ENCODE measurements around the gene IMPACT. TPM values are rescaled to one million over a fixed set of nuclear protein-coding genes. Genes with fewer than 3 reads are reported as not detected.

IMPACT gene
- total and polyA plus RNA-seq, 2 donors: 14.6 to 42.6 TPM

- 79% methylated on average over 6 of the region's 6 CpGs for WGBS
- Histone ChIP-seq H3K27ac (ENCODE audit: low read depth) (no peak overlapping the region), H3K36me3 (ENCODE audit: insufficient read depth) (no peaks in the 10 kb centered on the region), H3K4me1 (ENCODE audit: insufficient read depth) (no peaks in the 10 kb centered on the region), H3K4me3 (ENCODE audit: low read depth, low read length) (no peak overlapping the region)
- no peak for DNase-seq (ENCODE audit: extremely low spot score)
Observed at GRCh38 chr18:24402209-24402785, 24.2 kb upstream of the IMPACT start.

GRCh38 chr18:24403076-24403475 is 23.4 kb upstream of the IMPACT start:
- 68% methylated on average over 5 of the region's 5 CpGs for WGBS
- H3K36me3 ChIP-seq (ENCODE audit: insufficient read depth): no peaks in the 10 kb centered on the region
- no peak overlapping the region for H3K27ac ChIP-seq (ENCODE audit: low read depth)
- no peaks in the 10 kb centered on the region for H3K4me1 ChIP-seq (ENCODE audit: insufficient read depth)
- no peak for DNase-seq (ENCODE audit: extremely low spot score)
- no peak overlapping the region for H3K4me3 ChIP-seq (ENCODE audit: low read depth, low read length)

- Histone ChIP-seq H3K27ac (ENCODE audit: low read depth) (no peak overlapping the region), H3K4me3 (ENCODE audit: low read depth, low read length) (no peak overlapping the region), H3K4me1 (ENCODE audit: insufficient read depth) (no peaks in the 10 kb centered on the region), H3K36me3 (ENCODE audit: insufficient read depth) (no peaks in the 10 kb centered on the region)
- DNase-seq (ENCODE audit: extremely low spot score): no peak
- WGBS: 87% methylated on average over 3 of the region's 3 CpGs
Observed at GRCh38 chr18:24404591-24404990, 21.9 kb upstream of the IMPACT start.

GRCh38 chr18:24408496-24408895 is 18.0 kb upstream of the IMPACT start:
- H3K27ac ChIP-seq (ENCODE audit: low read depth): no peak overlapping the region
- WGBS: 87% methylated on average over 2 of the region's 2 CpGs
- no peak overlapping the region for H3K4me3 ChIP-seq (ENCODE audit: low read depth, low read length)
- H3K4me1 ChIP-seq (ENCODE audit: insufficient read depth): no peaks in the 10 kb centered on the region
- no peaks in the 10 kb centered on the region for H3K36me3 ChIP-seq (ENCODE audit: insufficient read depth)
- DNase-seq (ENCODE audit: extremely low spot score): no peak

GRCh38 chr18:24413148-24413547 is 13.3 kb upstream of the IMPACT start:
- no peak for DNase-seq (ENCODE audit: extremely low spot score)
- 67% methylated on average over 2 of the region's 2 CpGs for WGBS
- Histone ChIP-seq H3K36me3 (ENCODE audit: insufficient read depth) (no peaks in the 10 kb centered on the region), H3K4me3 (ENCODE audit: low read depth, low read length) (no peak overlapping the region), H3K27ac (ENCODE audit: low read depth) (no peak overlapping the region), H3K4me1 (ENCODE audit: insufficient read depth) (no peaks in the 10 kb centered on the region)

GRCh38 chr18:24414349-24415003 is 12.0 kb upstream of the IMPACT start:
- no peak for DNase-seq (ENCODE audit: extremely low spot score)

GRCh38 chr18:24417480-24417879 is 9.0 kb upstream of the IMPACT start:
- DNase-seq (ENCODE audit: extremely low spot score): no peak
- no peak overlapping the region for H3K4me3 ChIP-seq (ENCODE audit: low read depth, low read length)
- WGBS: 17% methylated on average over 3 of the region's 3 CpGs
- H3K4me1 ChIP-seq (ENCODE audit: insufficient read depth): no peaks in the 10 kb centered on the region
- H3K36me3 ChIP-seq (ENCODE audit: insufficient read depth): no peaks in the 10 kb centered on the region
- no peak overlapping the region for H3K27ac ChIP-seq (ENCODE audit: low read depth)

More at GRCh38 chr18:24414349-24415003, 12.0 kb upstream of the IMPACT start:
- 86% methylated on average over 3 of the region's 3 CpGs for WGBS
- Histone ChIP-seq H3K4me3 (ENCODE audit: low read depth, low read length) (no peak overlapping the region), H3K4me1 (ENCODE audit: insufficient read depth) (no peaks in the 10 kb centered on the region), H3K27ac (ENCODE audit: low read depth) (no peak overlapping the region), H3K36me3 (ENCODE audit: insufficient read depth) (no peaks in the 10 kb centered on the region)

GRCh38 chr18:24420551-24420950 is 5.9 kb upstream of the IMPACT start:
- WGBS: 86% methylated on average over 4 of the region's 4 CpGs
- no peak for DNase-seq (ENCODE audit: extremely low spot score)

GRCh38 chr18:24421831-24422230 is 4.6 kb upstream of the IMPACT start:
- Histone ChIP-seq H3K36me3 (ENCODE audit: insufficient read depth) (no peaks in the 10 kb centered on the region), H3K4me3 (ENCODE audit: low read depth, low read length) (no peak overlapping the region), H3K27ac (ENCODE audit: low read depth) (no peak overlapping the region), H3K4me1 (ENCODE audit: insufficient read depth) (no peaks in the 10 kb centered on the region)
- DNase-seq (ENCODE audit: extremely low spot score): no peak
- WGBS: 77% methylated on average over 1 of the region's 1 CpG

More at GRCh38 chr18:24420551-24420950, 5.9 kb upstream of the IMPACT start:
- Histone ChIP-seq H3K36me3 (ENCODE audit: insufficient read depth) (no peaks in the 10 kb centered on the region), H3K27ac (ENCODE audit: low read depth) (no peak overlapping the region), H3K4me3 (ENCODE audit: low read depth, low read length) (no peak overlapping the region), H3K4me1 (ENCODE audit: insufficient read depth) (no peaks in the 10 kb centered on the region)

GRCh38 chr18:24426073-24426397 is 435 bp upstream of the IMPACT start:
- Histone ChIP-seq H3K36me3 (ENCODE audit: insufficient read depth) (no peaks in the 10 kb centered on the region), H3K4me1 (ENCODE audit: insufficient read depth) (no peaks in the 10 kb centered on the region), H3K4me3 (ENCODE audit: low read depth, low read length) (peak overlapping the region; percentile 92), H3K27ac (ENCODE audit: low read depth) (peak overlapping the region; percentile 53)
- no peak for DNase-seq (ENCODE audit: extremely low spot score)
- WGBS: 34% methylated on average over 11 of the region's 11 CpGs

- H3K27ac ChIP-seq (ENCODE audit: low read depth): no peak overlapping the region
Observed at GRCh38 chr18:24427484-24427883, 1.0 kb downstream of the IMPACT start.

GRCh38 chr18:24428709-24429108 is 2.2 kb downstream of the IMPACT start:
- no peaks in the 10 kb centered on the region for H3K4me1 ChIP-seq (ENCODE audit: insufficient read depth)
- no peak overlapping the region for H3K4me3 ChIP-seq (ENCODE audit: low read depth, low read length)
- DNase-seq (ENCODE audit: extremely low spot score): no peak
- no peak overlapping the region for H3K27ac ChIP-seq (ENCODE audit: low read depth)
- 87% methylated on average over 3 of the region's 3 CpGs for WGBS
- peaks cover 3% of the 10 kb centered on the region for H3K36me3 ChIP-seq (ENCODE audit: insufficient read depth)

More at GRCh38 chr18:24427484-24427883, 1.0 kb downstream of the IMPACT start:
- DNase-seq (ENCODE audit: extremely low spot score): no peak
- Histone ChIP-seq H3K4me1 (ENCODE audit: insufficient read depth) (no peaks in the 10 kb centered on the region), H3K4me3 (ENCODE audit: low read depth, low read length) (peak overlapping the region; percentile 6), H3K36me3 (ENCODE audit: insufficient read depth) (peaks cover 3% of the 10 kb centered on the region)
- WGBS: 49% methylated on average over 3 of the region's 3 CpGs

GRCh38 chr18:24429188-24429587 is 2.7 kb downstream of the IMPACT start:
- no peak overlapping the region for H3K27ac ChIP-seq (ENCODE audit: low read depth)
- WGBS: 88% methylated on average over 4 of the region's 4 CpGs
- peaks cover 3% of the 10 kb centered on the region for H3K36me3 ChIP-seq (ENCODE audit: insufficient read depth)
- H3K4me1 ChIP-seq (ENCODE audit: insufficient read depth): no peaks in the 10 kb centered on the region
- H3K4me3 ChIP-seq (ENCODE audit: low read depth, low read length): no peak overlapping the region
- DNase-seq (ENCODE audit: extremely low spot score): no peak

- WGBS: 96% methylated on average over 3 of the region's 3 CpGs
Observed at GRCh38 chr18:24432618-24433017, 6.1 kb downstream of the IMPACT start.

More at GRCh38 chr18:24432618-24433017, 6.1 kb downstream of the IMPACT start:
- Histone ChIP-seq H3K4me1 (ENCODE audit: insufficient read depth) (no peaks in the 10 kb centered on the region), H3K27ac (ENCODE audit: low read depth) (no peak overlapping the region), H3K4me3 (ENCODE audit: low read depth, low read length) (no peak overlapping the region), H3K36me3 (ENCODE audit: insufficient read depth) (peaks cover 6% of the 10 kb centered on the region)
- DNase-seq (ENCODE audit: extremely low spot score): no peak
